A549 treated with ZK216348 at 1 μM for 4 hours (cell line): ENCODE measurements around the gene EDARADD. TPM values are rescaled to one million over a fixed set of nuclear protein-coding genes. Genes with fewer than 3 reads are reported as not detected.

ENCODE experiments used
- total RNA-seq: library from RNA; stranded (reverse); fragments of 200-300 nt; extraction: Qiagen RNA extraction; gene quantifications from 5 replicates; pipeline ENCODE4 v1.2.3, GENCODE V29; 2022; ENCODE audit warnings: low read depth

EDARADD gene
- 2.8 to 3.3 TPM (median 3.1 TPM) in 5 replicates for total RNA-seq

GRCh38 chr1:236393681-236394481, at the start of gene EDARADD:
EDARADD (plus strand) TSS chr1:236394286; CDS start chr1:236394445, 159 bp downstream.

GRCh38 chr1:236523704-236524141, 129.6 kb downstream of the EDARADD start, which contains the start of gene LGALS8:
LGALS8 (plus strand) TSS chr1:236523982; CDS start chr1:236526071, 2,089 bp downstream.

Other genes with a start within 250 kb of the EDARADD start
- gene ERO1B, start 112.3 kb upstream of the EDARADD start, total RNA-seq, result 1.6 to 4.8 TPM (median 2.8 TPM) in 5 replicates
- 28.2 to 49.4 TPM (median 31.8 TPM) in 5 replicates for gene LGALS8, start 129.7 kb downstream of the EDARADD start, total RNA-seq
- 20.3 to 28.4 TPM (median 25.0 TPM) in 5 replicates for gene HEATR1, start 210.2 kb downstream of the EDARADD start, total RNA-seq